CD4-positive, alpha-beta T cell treated with Interleukin-6 for 4 hours (primary cell): ENCODE results near the gene KCNAB2.

Source experiments
- DNase-seq: peaks from one replicate; pipeline ENCODE4 v3.0.0-alpha.2; 2020; ENCODE audit warnings: mixed read lengths

The KCNAB2 gene

GRCh38 chr1:6134206-6134605, 88.5 kb downstream of the KCNAB2 start:
- DNase-seq, result no peak

GRCh38 chr1:6134741-6135510, 89.2 kb downstream of the KCNAB2 start:
- DNase-seq, result no peak

- no peak for DNase-seq
Measured at GRCh38 chr1:6136516-6137220, 91.0 kb downstream of the KCNAB2 start.

DNA sequence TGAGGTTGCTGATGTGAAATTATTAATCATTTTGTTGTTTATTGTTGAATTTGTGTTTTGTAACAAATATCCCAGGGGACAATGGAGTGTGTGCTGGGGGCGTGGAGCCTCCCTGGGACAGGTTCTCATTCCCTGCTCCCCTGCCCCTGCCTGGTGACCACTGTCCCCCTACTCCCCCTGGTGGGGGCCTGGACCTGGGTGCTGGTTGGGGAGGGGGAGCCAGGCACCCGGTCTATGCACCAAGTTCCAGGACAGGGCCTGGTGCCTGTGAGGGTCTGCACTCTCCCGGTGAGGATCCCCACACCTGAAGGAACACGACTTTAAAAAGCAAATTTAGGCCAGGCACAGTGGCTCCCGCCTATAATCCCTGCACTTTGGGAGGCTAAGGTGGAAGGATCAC, 92.1 kb downstream of the KCNAB2 start:
- no peak for DNase-seq

DNA sequence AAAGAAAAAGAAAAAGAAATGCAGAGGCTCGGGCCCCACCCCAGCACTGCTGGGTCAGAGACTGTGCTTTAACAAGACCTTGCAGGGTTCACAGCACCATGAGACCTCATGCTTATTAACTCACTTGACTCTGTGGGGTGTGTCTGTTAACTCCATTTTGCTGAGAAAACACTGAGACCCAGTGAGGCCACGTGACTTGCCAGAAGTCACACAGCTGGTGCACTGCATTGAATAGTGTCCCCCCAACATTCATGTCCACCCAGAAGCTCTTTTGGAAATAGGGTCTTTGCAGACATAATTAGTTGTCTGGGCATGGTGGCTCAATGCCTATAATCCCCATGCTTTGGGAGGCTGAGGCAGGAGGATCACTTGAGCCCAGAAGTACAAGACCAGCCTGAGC, 94.7 kb downstream of the KCNAB2 start:
- DNase-seq, result no peak

- no peak for DNase-seq
Measured at GRCh38 chr1:6141592-6141991, 95.9 kb downstream of the KCNAB2 start.

DNA sequence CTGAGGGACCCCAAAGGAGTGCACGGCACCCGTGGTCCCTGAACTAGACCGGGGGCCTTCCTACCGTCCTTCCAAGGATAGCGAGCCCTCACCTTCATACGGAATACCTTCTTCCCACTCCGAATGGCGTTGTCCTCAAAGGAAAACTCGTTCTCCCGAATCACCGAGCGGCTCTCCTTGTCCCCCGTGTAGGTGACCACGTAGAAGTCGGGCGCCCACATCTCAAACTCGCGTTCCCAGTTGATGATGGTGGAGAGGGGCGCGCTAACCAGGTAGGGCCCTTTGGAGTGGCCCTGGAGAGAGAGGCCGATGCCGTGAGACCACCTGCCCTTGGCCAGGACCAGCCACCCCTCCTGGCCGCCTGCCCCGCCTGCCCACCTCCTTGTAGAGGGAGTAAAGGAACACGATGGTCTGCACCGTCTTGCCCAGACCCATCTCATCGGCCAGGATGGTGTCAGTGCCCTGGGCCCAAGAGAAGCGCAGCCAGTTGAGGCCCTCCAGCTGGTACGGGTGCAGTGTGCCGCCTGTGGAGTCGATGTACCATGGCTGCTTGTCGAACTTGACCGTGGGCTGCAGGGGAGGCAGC, 96.4 kb downstream of the KCNAB2 start:
- DNase-seq, result no peak

GRCh38 chr1:6142734-6143133, 97.0 kb downstream of the KCNAB2 start:
- no peak for DNase-seq

DNA sequence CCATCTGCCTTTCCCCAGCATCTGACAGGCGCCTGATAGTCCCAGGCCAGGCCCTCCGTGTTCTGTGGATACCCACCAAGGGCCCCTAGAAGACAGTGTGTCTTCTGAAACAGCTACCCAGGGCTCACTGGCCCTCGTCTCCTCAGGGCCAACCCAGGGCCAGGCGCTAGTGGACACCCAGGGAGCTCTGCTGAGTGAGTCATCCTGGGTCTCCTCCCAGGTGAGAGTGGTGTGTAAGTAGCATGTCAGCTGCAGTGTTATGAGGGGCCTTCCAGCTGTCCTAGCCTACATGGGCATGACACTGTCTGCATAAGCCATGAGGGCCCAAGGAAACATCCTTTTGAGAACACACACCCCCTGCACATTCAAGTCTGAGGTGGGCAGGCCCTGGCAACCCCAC, 97.7 kb downstream of the KCNAB2 start:
- DNase-seq, result no peak

GRCh38 chr1:6144175-6144574, 98.5 kb downstream of the KCNAB2 start:
- no peak for DNase-seq

DNA sequence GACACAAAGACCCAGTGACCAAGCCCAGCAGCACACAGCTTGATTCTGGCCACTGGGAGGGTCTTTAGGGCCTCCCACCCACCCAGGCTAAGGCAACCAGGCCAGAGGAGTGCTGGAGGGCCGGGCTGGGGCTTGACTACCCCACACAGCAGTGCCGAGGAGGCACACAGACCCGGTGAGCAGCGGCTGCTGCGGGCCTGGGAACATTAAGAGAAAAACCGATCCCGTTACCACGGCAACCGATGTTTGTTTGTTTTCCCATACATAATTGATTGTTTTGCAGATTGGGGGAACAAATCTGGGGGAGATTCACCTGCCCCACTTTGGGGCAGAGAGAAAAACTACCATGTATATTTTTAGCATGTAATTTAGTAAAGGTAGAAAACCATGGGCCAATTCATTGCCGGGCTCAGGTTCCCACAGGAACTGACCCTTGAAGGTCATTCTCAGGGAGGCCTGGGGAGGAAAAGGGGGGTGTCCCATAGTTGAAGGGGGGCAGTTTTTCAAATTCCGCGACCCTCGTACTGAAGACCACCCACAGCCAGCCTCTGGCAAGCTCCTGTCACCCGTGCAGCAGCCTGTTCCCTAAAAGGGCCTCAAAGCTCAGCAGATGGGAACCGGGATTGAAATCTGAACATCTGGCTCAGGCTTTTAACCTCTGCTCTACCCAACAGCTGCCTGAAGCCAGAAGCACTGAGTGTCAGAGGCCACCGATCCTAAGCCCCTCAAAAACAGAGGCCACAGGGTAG, 99.1 kb downstream of the KCNAB2 start:
- DNase-seq, result no peak

- DNase-seq, result no peak
Measured at GRCh38 chr1:6145396-6145750, 99.7 kb downstream of the KCNAB2 start.

- DNase-seq, result no peak
Measured at GRCh38 chr1:6145864-6146410, 100.2 kb downstream of the KCNAB2 start.

GRCh38 chr1:6148497-6149241, 103.0 kb downstream of the KCNAB2 start:
- DNase-seq, result peak; percentile 80

DNA sequence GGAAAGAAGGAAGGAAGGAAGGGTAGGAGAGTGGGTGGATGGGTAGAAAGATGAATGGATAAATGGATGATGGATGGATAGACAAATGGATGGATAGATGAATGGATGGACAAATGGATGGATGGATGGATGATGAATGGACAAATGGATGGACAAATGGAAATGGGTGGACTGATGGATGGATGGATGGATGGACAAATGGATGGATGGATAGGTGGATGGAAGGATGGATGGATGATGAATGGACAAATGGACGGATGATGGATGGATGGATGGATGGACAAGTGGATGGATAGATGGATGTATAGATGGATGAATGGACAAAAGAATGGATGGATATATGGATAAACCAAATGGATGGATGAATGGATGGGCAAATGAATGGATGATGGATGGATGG, 103.9 kb downstream of the KCNAB2 start:
- no peak for DNase-seq

DNA sequence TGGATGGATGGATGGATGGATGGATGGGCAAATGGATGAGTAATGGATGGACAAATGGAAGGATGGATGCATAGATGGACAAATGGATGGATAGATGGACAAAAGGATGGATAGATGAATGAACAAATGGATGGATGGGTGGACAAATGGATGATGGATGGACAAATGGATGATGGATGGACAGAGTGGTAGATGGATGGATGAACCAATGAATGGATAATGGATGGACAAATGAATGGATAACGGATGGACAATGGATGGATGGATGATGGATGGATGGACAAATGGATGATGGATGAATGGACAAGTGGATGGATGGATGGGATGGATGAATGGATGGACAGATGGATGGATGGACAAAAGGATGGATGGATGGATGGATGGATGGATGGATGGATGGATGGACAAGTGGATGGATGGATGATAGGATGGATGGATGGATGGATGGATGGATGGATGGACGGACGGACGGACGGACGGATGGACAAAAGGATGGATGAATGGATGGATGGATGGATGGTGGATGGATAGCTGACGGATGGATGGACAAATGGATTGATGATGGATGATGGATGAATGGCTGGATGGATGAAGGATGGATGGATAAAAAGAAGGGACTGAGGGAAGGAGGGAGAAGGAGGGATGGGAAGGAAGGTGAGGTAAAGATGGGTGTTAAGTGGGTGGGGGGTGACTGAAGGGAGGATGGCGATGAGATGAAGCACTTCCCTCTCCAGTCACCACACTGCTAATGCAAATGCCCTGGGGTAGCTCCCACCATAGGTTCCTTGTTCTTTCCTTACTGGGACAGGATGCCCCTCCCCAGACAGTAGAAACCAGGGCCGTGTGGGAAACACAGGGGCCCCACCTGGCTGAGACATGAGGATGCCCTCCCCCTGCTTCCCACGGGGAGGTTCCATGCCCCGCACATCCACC, 104.6 kb downstream of the KCNAB2 start:
- no peak for DNase-seq
